GM23338 (cell line): ENCODE data around the gene WNT5B. TPM values are rescaled to one million over a fixed set of nuclear protein-coding genes. Genes with fewer than 3 reads are reported as not detected.

Experiments used
- ATAC-seq: fragments of 200-7000 bp; cut with Tn5 transposase; 3 replicates; pipeline ENCODE4 v1.9.1; 2020
- DNase-seq: peaks from one replicate; pipeline ENCODE4 v3.0.0-alpha.2; 2015; ENCODE audit warnings: low spot score
- H2AFZ ChIP-seq: fragments of 200-600 bp; sonication (generic); 2 replicates; pipeline ENCODE4 v1.8.0; 2016; ENCODE audit warnings: antibody characterized with exemption, mild to moderate bottlenecking, moderate library complexity
- H3F3A ChIP-seq: fragments of 200-600 bp; sonication (generic); replicated peaks from 2 replicates; pipeline ENCODE4 v1.8.0; 2017; ENCODE audit warnings: antibody characterized with exemption, mixed run types, low read depth
- H3K27ac ChIP-seq: fragments of 200-600 bp; sonication (generic); 2 replicates; pipeline ENCODE4 v1.6.1; 2016; ENCODE audit warnings: low read depth
- H3K27me3 ChIP-seq: fragments of 200-600 bp; sonication (generic); 2 replicates; pipeline ENCODE4 v1.8.0; 2016; ENCODE audit warnings: mild to moderate bottlenecking, mixed run types, moderate library complexity; ENCODE audit not compliant: insufficient read depth
- H3K36me3 ChIP-seq: fragments of 200-600 bp; sonication (generic); 2 replicates; pipeline ENCODE4 v1.8.0; 2016; ENCODE audit warnings: mild to moderate bottlenecking; ENCODE audit not compliant: insufficient read depth
- H3K4me1 ChIP-seq: fragments of 200-600 bp; sonication (generic); 2 replicates; pipeline ENCODE4 v1.8.0; 2016; ENCODE audit warnings: mild to moderate bottlenecking, moderate library complexity; ENCODE audit not compliant: insufficient read depth
- H3K4me2 ChIP-seq: fragments of 200-600 bp; sonication (generic); 2 replicates; pipeline ENCODE4 v1.7.1; 2017; ENCODE audit warnings: mixed run types
- H3K4me3 ChIP-seq: fragments of 200-600 bp; sonication (generic); 2 replicates; pipeline ENCODE4 v1.6.1; 2016; ENCODE audit warnings: mixed run types
- H3K79me2 ChIP-seq: fragments of 200-600 bp; sonication (generic); replicated peaks from 2 replicates; pipeline ENCODE4 v1.8.0; 2017; ENCODE audit warnings: mild to moderate bottlenecking; ENCODE audit not compliant: insufficient read depth
- H3K9me2 ChIP-seq: fragments of 200-600 bp; sonication (generic); 2 replicates; pipeline ENCODE4 v1.8.0; 2017; ENCODE audit not compliant: insufficient read depth
- H4K20me1 ChIP-seq: fragments of 200-600 bp; sonication (generic); replicated peaks from 2 replicates; pipeline ENCODE4 v1.8.0; 2017; ENCODE audit warnings: mild to moderate bottlenecking; ENCODE audit not compliant: insufficient read depth
- H3K27ac Mint-ChIP-seq: 2 replicates; pipeline ENCODE4 v1.8.0; 2020; ENCODE audit warnings: inconsistent platforms, mild to moderate bottlenecking, moderate library complexity, mixed read lengths
- H3K27me3 Mint-ChIP-seq: 3 replicates; pipeline ENCODE4 v1.8.0; 2022; ENCODE audit warnings: low read depth, mild to moderate bottlenecking, moderate library complexity, mixed read lengths, inconsistent platforms; ENCODE audit not compliant: insufficient read depth, poor library complexity
- H3K36me3 Mint-ChIP-seq: 3 replicates; pipeline ENCODE4 v1.8.0; 2021; ENCODE audit warnings: low read depth, mild to moderate bottlenecking, inconsistent platforms, moderate library complexity, mixed read lengths
- H3K4me1 Mint-ChIP-seq: 3 replicates; pipeline ENCODE4 v1.8.0; 2020; ENCODE audit warnings: mild to moderate bottlenecking, inconsistent platforms, mixed read lengths
- H3K4me3 Mint-ChIP-seq: 3 replicates; pipeline ENCODE4 v1.8.0; 2021; ENCODE audit warnings: moderate library complexity, mild to moderate bottlenecking, inconsistent platforms, mixed read lengths
- H3K9me3 Mint-ChIP-seq: 3 replicates; pipeline ENCODE4 v1.8.0; 2020; ENCODE audit warnings: moderate library complexity, mild to moderate bottlenecking, inconsistent platforms, mixed read lengths
- CREB1 ChIP-seq: fragments of 250-450 bp; sonication (Bioruptor Pico); IDR thresholded peaks from 2 replicates; pipeline ENCODE4 v1.5.0; 2020; ENCODE audit warnings: low read depth, mild to moderate bottlenecking, moderate library complexity
- CTCF ChIP-seq, 2 experiments: fragments of 200-600 bp in 1 of 2; sonication (generic) in 1 of 2; conservative IDR thresholded peaks; 2 replicates each; pipeline versions ENCODE4 v1.5.1 to v1.6.1; 2016 to 2017; ENCODE audit warnings: antibody characterized with exemption in 2 of 2, low read depth in 2 of 2, mild to moderate bottlenecking in 2 of 2, moderate library complexity in 1 of 2
- EZH2 ChIP-seq: fragments of 200-600 bp; sonication (generic); IDR thresholded peaks from one replicate; pipeline ENCODE4 v1.8.0; 2017; ENCODE audit warnings: antibody characterized with exemption, mild to moderate bottlenecking, low read depth; ENCODE audit not compliant: unreplicated experiment
- EZH2phosphoT487 ChIP-seq: fragments of 200-600 bp; sonication (generic); IDR thresholded peaks from one replicate; pipeline ENCODE4 v1.8.1; 2018; ENCODE audit warnings: antibody characterized with exemption; ENCODE audit not compliant: unreplicated experiment
- JUNB ChIP-seq: IDR thresholded peaks from one replicate; pipeline ENCODE4 v1.6.1; 2016; ENCODE audit warnings: antibody characterized with exemption; ENCODE audit not compliant: unreplicated experiment
- NANOG ChIP-seq: IDR thresholded peaks from 2 replicates; pipeline ENCODE4 v1.6.1; 2016; ENCODE audit warnings: antibody characterized with exemption, borderline replicate concordance
- ZNF114 ChIP-seq: fragments of 250-450 bp; sonication (Bioruptor Pico); IDR thresholded peaks from 2 replicates; pipeline ENCODE4 v1.5.0; 2020; ENCODE audit warnings: mild to moderate bottlenecking, moderate library complexity
- ZNF331 ChIP-seq: fragments of 250-450 bp; sonication (Bioruptor Pico); IDR thresholded peaks from 2 replicates; pipeline ENCODE4 v1.5.0; 2020; ENCODE audit warnings: low read depth, mild to moderate bottlenecking, moderate library complexity
- polyA plus RNA-seq: library from polyadenylated mRNA; unstranded; fragments of >200 nt; fragmentation: Nextera tagmentation; extraction: Ambion mirVana; gene quantifications from 2 replicates; pipeline ENCODE4 v1.2.1, GENCODE V29; 2016
- total RNA-seq: library from RNA; depleted of rRNA; stranded (reverse); fragments of >200 nt; shearing (Covaris generic); gene quantifications from 2 replicates; pipeline ENCODE4 v1.2.3, GENCODE V29; 2014
- TF ChIP-seq, protein P1 (sequence below): fragments of 250-450 bp; sonication (Bioruptor Pico); IDR thresholded peaks from 2 replicates; pipeline ENCODE4 v1.5.0; 2020; ENCODE audit warnings: mild to moderate bottlenecking, moderate library complexity
- TF ChIP-seq, protein P2 (sequence below): IDR thresholded peaks from one replicate; pipeline ENCODE4 v1.6.1; 2018; ENCODE audit warnings: antibody characterized with exemption; ENCODE audit not compliant: unreplicated experiment

Gene WNT5B
- total and polyA plus RNA-seq, 2 experiments from 2014 or later, result 1.4 to 2.7 TPM

GRCh38 chr12:1692226-1692625 is 63.2 kb downstream of the WNT5B start:
- Histone ChIP-seq H3K27ac (no peak overlapping the region), H3K4me3 (peak overlapping the region; percentile 96), H3K9me2 (no peaks in the 10 kb centered on the region), H3K4me2 (peak overlapping the region; percentile 85), H3K79me2 (peaks cover 59% of the 10 kb centered on the region), H3K27me3 (no peaks in the 10 kb centered on the region), H3K36me3 (no peaks in the 10 kb centered on the region), H3F3A (no peaks in the 10 kb centered on the region), H3K4me1 (peaks cover 9% of the 10 kb centered on the region), H2AFZ (no peak overlapping the region), H4K20me1 (peaks cover 23% of the 10 kb centered on the region)
- DNase-seq, result no peak
- peak overlapping the region; percentile 91 for H3K4me3 Mint-ChIP-seq
- H3K27me3 Mint-ChIP-seq, result peaks cover 11% of the 10 kb centered on the region
- TF ChIP-seq CREB1 (no peak), EZH2phosphoT487 (no peak), EZH2 (no peak), CTCF (conservative IDR thresholded peaks at IDR 0.05; ENCODE audit: low read depth in 2 of 2) (no peak), ZNF114 (CRISPR knock-in tag) (no peak), ZNF331 (CRISPR knock-in tag) (no peak), NANOG (no peak), JUNB (no peak)
- TF ChIP-seq, protein P1, sequence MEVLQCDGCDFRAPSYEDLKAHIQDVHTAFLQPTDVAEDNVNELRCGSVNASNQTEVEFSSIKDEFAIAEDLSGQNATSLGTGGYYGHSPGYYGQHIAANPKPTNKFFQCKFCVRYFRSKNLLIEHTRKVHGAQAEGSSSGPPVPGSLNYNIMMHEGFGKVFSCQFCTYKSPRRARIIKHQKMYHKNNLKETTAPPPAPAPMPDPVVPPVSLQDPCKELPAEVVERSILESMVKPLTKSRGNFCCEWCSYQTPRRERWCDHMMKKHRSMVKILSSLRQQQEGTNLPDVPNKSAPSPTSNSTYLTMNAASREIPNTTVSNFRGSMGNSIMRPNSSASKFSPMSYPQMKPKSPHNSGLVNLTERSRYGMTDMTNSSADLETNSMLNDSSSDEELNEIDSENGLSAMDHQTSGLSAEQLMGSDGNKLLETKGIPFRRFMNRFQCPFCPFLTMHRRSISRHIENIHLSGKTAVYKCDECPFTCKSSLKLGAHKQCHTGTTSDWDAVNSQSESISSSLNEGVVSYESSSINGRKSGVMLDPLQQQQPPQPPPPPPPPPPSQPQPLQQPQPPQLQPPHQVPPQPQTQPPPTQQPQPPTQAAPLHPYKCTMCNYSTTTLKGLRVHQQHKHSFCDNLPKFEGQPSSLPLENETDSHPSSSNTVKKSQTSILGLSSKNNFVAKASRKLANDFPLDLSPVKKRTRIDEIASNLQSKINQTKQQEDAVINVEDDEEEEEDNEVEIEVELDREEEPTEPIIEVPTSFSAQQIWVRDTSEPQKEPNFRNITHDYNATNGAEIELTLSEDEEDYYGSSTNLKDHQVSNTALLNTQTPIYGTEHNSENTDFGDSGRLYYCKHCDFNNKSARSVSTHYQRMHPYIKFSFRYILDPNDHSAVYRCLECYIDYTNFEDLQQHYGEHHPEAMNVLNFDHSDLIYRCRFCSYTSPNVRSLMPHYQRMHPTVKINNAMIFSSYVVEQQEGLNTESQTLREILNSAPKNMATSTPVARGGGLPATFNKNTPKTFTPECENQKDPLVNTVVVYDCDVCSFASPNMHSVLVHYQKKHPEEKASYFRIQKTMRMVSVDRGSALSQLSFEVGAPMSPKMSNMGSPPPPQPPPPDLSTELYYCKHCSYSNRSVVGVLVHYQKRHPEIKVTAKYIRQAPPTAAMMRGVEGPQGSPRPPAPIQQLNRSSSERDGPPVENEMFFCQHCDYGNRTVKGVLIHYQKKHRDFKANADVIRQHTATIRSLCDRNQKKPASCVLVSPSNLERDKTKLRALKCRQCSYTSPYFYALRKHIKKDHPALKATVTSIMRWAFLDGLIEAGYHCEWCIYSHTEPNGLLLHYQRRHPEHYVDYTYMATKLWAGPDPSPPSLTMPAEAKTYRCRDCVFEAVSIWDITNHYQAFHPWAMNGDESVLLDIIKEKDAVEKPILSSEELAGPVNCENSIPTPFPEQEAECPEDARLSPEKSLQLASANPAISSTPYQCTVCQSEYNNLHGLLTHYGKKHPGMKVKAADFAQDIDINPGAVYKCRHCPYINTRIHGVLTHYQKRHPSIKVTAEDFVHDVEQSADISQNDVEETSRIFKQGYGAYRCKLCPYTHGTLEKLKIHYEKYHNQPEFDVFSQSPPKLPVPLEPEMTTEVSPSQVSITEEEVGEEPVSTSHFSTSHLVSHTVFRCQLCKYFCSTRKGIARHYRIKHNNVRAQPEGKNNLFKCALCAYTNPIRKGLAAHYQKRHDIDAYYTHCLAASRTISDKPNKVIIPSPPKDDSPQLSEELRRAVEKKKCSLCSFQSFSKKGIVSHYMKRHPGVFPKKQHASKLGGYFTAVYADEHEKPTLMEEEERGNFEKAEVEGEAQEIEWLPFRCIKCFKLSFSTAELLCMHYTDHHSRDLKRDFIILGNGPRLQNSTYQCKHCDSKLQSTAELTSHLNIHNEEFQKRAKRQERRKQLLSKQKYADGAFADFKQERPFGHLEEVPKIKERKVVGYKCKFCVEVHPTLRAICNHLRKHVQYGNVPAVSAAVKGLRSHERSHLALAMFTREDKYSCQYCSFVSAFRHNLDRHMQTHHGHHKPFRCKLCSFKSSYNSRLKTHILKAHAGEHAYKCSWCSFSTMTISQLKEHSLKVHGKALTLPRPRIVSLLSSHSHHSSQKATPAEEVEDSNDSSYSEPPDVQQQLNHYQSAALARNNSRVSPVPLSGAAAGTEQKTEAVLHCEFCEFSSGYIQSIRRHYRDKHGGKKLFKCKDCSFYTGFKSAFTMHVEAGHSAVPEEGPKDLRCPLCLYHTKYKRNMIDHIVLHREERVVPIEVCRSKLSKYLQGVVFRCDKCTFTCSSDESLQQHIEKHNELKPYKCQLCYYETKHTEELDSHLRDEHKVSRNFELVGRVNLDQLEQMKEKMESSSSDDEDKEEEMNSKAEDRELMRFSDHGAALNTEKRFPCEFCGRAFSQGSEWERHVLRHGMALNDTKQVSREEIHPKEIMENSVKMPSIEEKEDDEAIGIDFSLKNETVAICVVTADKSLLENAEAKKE (CRISPR knock-in tag), result no peak
- TF ChIP-seq, protein P2, sequence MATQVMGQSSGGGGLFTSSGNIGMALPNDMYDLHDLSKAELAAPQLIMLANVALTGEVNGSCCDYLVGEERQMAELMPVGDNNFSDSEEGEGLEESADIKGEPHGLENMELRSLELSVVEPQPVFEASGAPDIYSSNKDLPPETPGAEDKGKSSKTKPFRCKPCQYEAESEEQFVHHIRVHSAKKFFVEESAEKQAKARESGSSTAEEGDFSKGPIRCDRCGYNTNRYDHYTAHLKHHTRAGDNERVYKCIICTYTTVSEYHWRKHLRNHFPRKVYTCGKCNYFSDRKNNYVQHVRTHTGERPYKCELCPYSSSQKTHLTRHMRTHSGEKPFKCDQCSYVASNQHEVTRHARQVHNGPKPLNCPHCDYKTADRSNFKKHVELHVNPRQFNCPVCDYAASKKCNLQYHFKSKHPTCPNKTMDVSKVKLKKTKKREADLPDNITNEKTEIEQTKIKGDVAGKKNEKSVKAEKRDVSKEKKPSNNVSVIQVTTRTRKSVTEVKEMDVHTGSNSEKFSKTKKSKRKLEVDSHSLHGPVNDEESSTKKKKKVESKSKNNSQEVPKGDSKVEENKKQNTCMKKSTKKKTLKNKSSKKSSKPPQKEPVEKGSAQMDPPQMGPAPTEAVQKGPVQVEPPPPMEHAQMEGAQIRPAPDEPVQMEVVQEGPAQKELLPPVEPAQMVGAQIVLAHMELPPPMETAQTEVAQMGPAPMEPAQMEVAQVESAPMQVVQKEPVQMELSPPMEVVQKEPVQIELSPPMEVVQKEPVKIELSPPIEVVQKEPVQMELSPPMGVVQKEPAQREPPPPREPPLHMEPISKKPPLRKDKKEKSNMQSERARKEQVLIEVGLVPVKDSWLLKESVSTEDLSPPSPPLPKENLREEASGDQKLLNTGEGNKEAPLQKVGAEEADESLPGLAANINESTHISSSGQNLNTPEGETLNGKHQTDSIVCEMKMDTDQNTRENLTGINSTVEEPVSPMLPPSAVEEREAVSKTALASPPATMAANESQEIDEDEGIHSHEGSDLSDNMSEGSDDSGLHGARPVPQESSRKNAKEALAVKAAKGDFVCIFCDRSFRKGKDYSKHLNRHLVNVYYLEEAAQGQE, result no peak
- no peak for ATAC-seq
- peaks cover 19% of the 10 kb centered on the region for H3K4me1 Mint-ChIP-seq
- H3K36me3 Mint-ChIP-seq, result peaks cover 10% of the 10 kb centered on the region
- no peak overlapping the region; the same call in 1 of the 2 replicates for H3K27ac Mint-ChIP-seq
- no peaks in the 10 kb centered on the region for H3K9me3 Mint-ChIP-seq
